Neural progenitor cell (in vitro differentiated cells): ENCODE data around the gene PDZK1IP1. TPM values are rescaled to one million over a fixed set of nuclear protein-coding genes. Genes with fewer than 3 reads are reported as not detected.

Experiments
- DNase-seq: peaks from one replicate; pipeline ENCODE4 v3.0.0-alpha.2; 2016; ENCODE audit warnings: low spot score
- H2AFZ ChIP-seq: fragments of 200-600 bp; sonication (generic); replicated peaks from 2 replicates; pipeline ENCODE4 v1.6.1; 2016; ENCODE audit warnings: antibody characterized with exemption
- H3F3A ChIP-seq: fragments of 200-600 bp; sonication (generic); 2 replicates; pipeline ENCODE4 v1.6.1; 2016; ENCODE audit warnings: antibody characterized with exemption, low read depth
- H3K27ac ChIP-seq: fragments of 200-600 bp; sonication (generic); 2 replicates; pipeline ENCODE4 v1.5.1; 2016; ENCODE audit warnings: mild to moderate bottlenecking
- H3K27me3 ChIP-seq: fragments of 200-600 bp; sonication (generic); 2 replicates; pipeline ENCODE4 v1.6.1; 2016; ENCODE audit warnings: mild to moderate bottlenecking, moderate library complexity
- H3K36me3 ChIP-seq: fragments of 200-600 bp; sonication (generic); 2 replicates; pipeline ENCODE4 v1.5.1; 2016
- H3K4me1 ChIP-seq: fragments of 200-600 bp; sonication (generic); 2 replicates; pipeline ENCODE4 v1.6.1; 2016; ENCODE audit warnings: mixed run types
- H3K4me2 ChIP-seq: fragments of 200-600 bp; sonication (generic); 2 replicates; pipeline ENCODE4 v1.6.1; 2016
- H3K4me3 ChIP-seq: fragments of 200-600 bp; sonication (generic); 2 replicates; pipeline ENCODE4 v1.5.1; 2016
- H3K79me2 ChIP-seq: fragments of 200-600 bp; sonication (generic); 2 replicates; pipeline ENCODE4 v1.6.1; 2016; ENCODE audit warnings: low read depth
- H3K9ac ChIP-seq: fragments of 200-600 bp; sonication (generic); 2 replicates; pipeline ENCODE4 v1.6.1; 2016
- H3K9me3 ChIP-seq: fragments of 200-600 bp; sonication (generic); 2 replicates; pipeline ENCODE4 v1.5.1; 2016; ENCODE audit warnings: low read depth
- H4K20me1 ChIP-seq: fragments of 200-600 bp; sonication (generic); 2 replicates; pipeline ENCODE4 v1.6.1; 2016; ENCODE audit warnings: low read depth
- H3K27ac Mint-ChIP-seq: 3 replicates; pipeline ENCODE4 v1.8.0; 2021; ENCODE audit warnings: mixed read lengths
- H3K27me3 Mint-ChIP-seq: 2 replicates; pipeline ENCODE4 v1.8.0; 2022; ENCODE audit warnings: low read depth, mild to moderate bottlenecking, inconsistent platforms, moderate library complexity, mixed read lengths; ENCODE audit not compliant: insufficient read depth
- H3K36me3 Mint-ChIP-seq: 3 replicates; pipeline ENCODE4 v1.8.0; 2021; ENCODE audit warnings: mixed read lengths
- H3K4me1 Mint-ChIP-seq: 3 replicates; pipeline ENCODE4 v1.8.0; 2021; ENCODE audit warnings: mixed read lengths
- H3K4me3 Mint-ChIP-seq: 3 replicates; pipeline ENCODE4 v1.8.0; 2021; ENCODE audit warnings: mild to moderate bottlenecking, moderate library complexity, mixed read lengths
- H3K9me3 Mint-ChIP-seq: 3 replicates; pipeline ENCODE4 v1.8.0; 2020; ENCODE audit warnings: mixed read lengths
- EZH2 ChIP-seq: fragments of 200-600 bp; sonication (generic); IDR thresholded peaks from 2 replicates; pipeline ENCODE4 v1.6.1; 2017; ENCODE audit warnings: antibody characterized with exemption, mild to moderate bottlenecking, moderate library complexity
- EZH2phosphoT487 ChIP-seq: fragments of 200-600 bp; sonication (generic); IDR thresholded peaks from 2 replicates; pipeline ENCODE4 v1.6.1; 2017; ENCODE audit warnings: antibody characterized with exemption
- total RNA-seq: library from RNA; depleted of rRNA; stranded (reverse); fragments of >200 nt; gene quantifications from 2 replicates; pipeline ENCODE4 v1.2.3, GENCODE V29; 2015; ENCODE audit warnings: low replicate concordance
- TF ChIP-seq, protein P1 (sequence below): fragments of 200-600 bp; sonication (generic); IDR thresholded peaks from 2 replicates; pipeline ENCODE4 v1.5.1; 2017; ENCODE audit warnings: antibody characterized with exemption, mild to moderate bottlenecking

Gene PDZK1IP1
- total RNA-seq, 1 donor from 2014 or later = not detected

DNA sequence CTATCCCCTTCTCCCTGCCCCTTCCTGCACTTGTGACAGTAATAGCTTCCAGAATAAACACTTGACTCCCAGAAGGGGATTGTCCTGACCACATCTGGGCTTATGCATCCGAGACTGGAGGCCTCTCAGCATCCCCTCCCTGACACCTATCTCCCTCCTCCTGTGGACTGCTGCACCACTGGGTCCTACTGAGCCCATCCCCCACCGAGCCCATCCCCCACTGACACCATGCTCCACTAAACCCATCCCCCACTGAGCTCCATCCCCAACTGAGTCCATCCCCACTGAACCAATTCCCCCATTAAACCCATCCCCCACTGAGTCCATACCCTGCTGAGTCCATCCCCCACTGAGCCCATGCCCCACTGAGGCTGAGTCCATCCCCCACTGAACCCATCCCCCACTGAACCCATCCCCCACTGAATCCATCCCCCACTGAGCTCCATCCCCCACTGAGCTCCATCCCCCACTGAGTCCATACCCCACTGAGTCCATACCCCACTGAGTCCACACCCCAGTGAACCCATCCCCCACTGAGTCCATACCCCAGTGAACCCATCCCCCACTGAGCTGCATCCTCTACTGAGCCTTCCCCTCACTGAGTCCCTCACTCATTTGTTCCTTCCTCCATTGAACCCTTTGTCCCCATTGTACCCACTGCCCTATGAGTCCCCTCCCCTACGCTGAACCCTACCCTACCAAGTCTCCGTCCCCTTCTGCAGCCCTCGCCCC is 5.6 kb downstream of the PDZK1IP1 start:
- H3K27ac Mint-ChIP-seq = no peak overlapping the region
- DNase-seq = no peak

DNA sequence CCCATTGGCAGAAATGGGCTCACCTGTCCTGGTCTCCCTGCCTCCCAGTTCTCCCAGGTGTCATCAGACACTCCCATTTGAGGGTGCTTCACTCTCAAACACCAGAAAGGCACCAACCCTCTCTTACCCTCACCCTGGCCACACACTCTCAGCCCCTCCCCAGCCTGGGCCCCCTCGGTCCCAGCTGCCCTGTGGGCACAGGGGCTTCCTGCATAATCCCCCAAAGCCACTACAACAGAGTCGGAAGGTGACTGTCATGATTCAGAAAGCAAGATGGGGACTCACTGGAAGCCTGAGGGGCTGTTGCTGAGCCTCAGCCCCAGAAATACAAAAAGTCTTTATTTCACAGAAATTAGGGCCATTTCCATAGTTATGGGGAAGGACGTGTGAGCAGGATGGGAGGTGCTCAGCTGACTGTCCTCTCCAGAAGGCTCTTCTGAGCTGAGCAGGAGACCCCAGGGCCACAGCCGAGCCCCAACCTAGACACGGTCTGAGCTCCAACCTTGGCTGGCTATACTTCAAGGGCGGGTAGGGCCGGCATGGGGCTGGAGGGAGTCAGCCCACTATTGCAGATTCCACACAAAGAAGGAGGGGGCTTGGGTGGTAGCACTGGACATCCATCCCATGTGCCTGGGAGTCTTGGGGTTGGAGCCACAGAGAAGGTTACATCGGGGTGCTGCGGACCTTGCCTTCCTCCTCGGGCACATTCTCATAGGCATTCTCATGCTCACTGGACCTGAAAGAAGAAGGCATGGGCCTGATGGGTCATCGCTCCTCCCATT is 6.3 kb downstream of the PDZK1IP1 start:
- Histone ChIP-seq H3K27ac (no peak overlapping the region), H3F3A (no peaks in the 10 kb centered on the region), H2AFZ (no peak overlapping the region), H3K4me3 (no peak overlapping the region), H3K9ac (no peak overlapping the region), H3K27me3 (peaks cover 21% of the 10 kb centered on the region), H3K4me2 (no peak overlapping the region), H4K20me1 (no peaks in the 10 kb centered on the region), H3K36me3 (no peaks in the 10 kb centered on the region), H3K9me3 (no peaks in the 10 kb centered on the region), H3K79me2 (no peaks in the 10 kb centered on the region), H3K4me1 (no peaks in the 10 kb centered on the region)
- H3K36me3 Mint-ChIP-seq = no peaks in the 10 kb centered on the region
- H3K9me3 Mint-ChIP-seq = peaks cover 3% of the 10 kb centered on the region
- TF ChIP-seq EZH2phosphoT487 (no peak), EZH2 (no peak)
- TF ChIP-seq, protein P1, sequence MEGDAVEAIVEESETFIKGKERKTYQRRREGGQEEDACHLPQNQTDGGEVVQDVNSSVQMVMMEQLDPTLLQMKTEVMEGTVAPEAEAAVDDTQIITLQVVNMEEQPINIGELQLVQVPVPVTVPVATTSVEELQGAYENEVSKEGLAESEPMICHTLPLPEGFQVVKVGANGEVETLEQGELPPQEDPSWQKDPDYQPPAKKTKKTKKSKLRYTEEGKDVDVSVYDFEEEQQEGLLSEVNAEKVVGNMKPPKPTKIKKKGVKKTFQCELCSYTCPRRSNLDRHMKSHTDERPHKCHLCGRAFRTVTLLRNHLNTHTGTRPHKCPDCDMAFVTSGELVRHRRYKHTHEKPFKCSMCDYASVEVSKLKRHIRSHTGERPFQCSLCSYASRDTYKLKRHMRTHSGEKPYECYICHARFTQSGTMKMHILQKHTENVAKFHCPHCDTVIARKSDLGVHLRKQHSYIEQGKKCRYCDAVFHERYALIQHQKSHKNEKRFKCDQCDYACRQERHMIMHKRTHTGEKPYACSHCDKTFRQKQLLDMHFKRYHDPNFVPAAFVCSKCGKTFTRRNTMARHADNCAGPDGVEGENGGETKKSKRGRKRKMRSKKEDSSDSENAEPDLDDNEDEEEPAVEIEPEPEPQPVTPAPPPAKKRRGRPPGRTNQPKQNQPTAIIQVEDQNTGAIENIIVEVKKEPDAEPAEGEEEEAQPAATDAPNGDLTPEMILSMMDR = no peak
- no peak overlapping the region for H3K27ac Mint-ChIP-seq
- H3K27me3 Mint-ChIP-seq = peaks cover 18% of the 10 kb centered on the region
- H3K4me1 Mint-ChIP-seq = peaks cover 7% of the 10 kb centered on the region
- H3K4me3 Mint-ChIP-seq = no peak overlapping the region
- no peak for DNase-seq

More for the DNA sequence above, 5.6 kb downstream of the PDZK1IP1 start:
- Histone ChIP-seq H3K4me2 (no peak overlapping the region), H4K20me1 (no peaks in the 10 kb centered on the region), H3K27me3 (peaks cover 21% of the 10 kb centered on the region), H3K9me3 (no peaks in the 10 kb centered on the region), H3K4me3 (no peak overlapping the region), H3K9ac (no peak overlapping the region), H3K27ac (no peak overlapping the region), H3K4me1 (no peaks in the 10 kb centered on the region), H3K79me2 (no peaks in the 10 kb centered on the region), H3F3A (no peaks in the 10 kb centered on the region), H2AFZ (no peak overlapping the region), H3K36me3 (no peaks in the 10 kb centered on the region)
- Mint-ChIP-seq H3K27me3 (peaks cover 15% of the 10 kb centered on the region), H3K4me1 (peaks cover 5% of the 10 kb centered on the region), H3K4me3 (peak overlapping the region; percentile 30), H3K9me3 (peaks cover 3% of the 10 kb centered on the region), H3K36me3 (no peaks in the 10 kb centered on the region)
- TF ChIP-seq, protein P1 = no peak
- TF ChIP-seq EZH2phosphoT487 (no peak), EZH2 (no peak)

DNA sequence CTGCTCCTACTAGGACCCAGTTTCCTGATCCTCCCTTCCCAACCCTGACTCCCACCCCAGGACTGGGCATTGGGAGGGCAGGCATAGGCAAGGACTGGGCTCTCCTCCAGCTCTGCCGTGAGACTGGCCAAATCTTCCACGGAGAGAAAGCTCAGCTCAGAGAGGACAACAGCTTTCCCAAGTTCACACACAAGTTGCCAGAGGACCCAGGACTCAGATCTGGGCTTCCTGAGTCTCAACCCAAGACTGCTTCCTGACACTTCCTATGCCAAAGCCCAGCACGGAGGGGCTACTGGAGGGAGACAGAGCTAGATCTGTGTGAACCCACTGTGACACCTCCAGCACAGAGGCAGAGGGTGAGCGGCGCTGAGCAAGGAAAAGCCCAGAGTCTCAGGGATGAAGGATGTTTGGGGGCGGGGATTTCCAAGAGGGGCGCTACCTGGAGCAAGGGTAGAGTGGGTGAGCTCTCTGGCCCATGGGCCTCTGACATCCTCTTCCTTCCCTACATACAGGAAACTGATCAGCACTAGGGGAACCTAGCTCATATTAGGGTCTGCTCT is 7.1 kb downstream of the PDZK1IP1 start:
- TF ChIP-seq EZH2phosphoT487 (no peak), EZH2 (no peak)
- TF ChIP-seq, protein P1 = no peak
- no peak overlapping the region for H3K4me2 ChIP-seq
- H3K36me3 Mint-ChIP-seq = no peaks in the 10 kb centered on the region
- no peak overlapping the region for H3K27ac ChIP-seq
- H3K4me1 ChIP-seq = no peaks in the 10 kb centered on the region
- H3K36me3 ChIP-seq = no peaks in the 10 kb centered on the region
- H3K4me3 Mint-ChIP-seq = no peak overlapping the region
- no peaks in the 10 kb centered on the region for H3F3A ChIP-seq
- H3K79me2 ChIP-seq = no peaks in the 10 kb centered on the region
- no peak overlapping the region for H3K4me3 ChIP-seq
- H2AFZ ChIP-seq = no peak overlapping the region
- H3K4me1 Mint-ChIP-seq = peaks cover 7% of the 10 kb centered on the region
- peak overlapping the region; percentile 50 for H3K27ac Mint-ChIP-seq
- peaks cover 18% of the 10 kb centered on the region for H3K27me3 Mint-ChIP-seq
- peaks cover 21% of the 10 kb centered on the region for H3K27me3 ChIP-seq
- H3K9me3 Mint-ChIP-seq = peaks cover 3% of the 10 kb centered on the region
- no peaks in the 10 kb centered on the region for H3K9me3 ChIP-seq
- H4K20me1 ChIP-seq = no peaks in the 10 kb centered on the region
- DNase-seq = no peak
- no peak overlapping the region for H3K9ac ChIP-seq
